Measurements from ENCODE around the gene ASF1A.
"Not testable (repeated sequence)": the region's sequence is repeated elsewhere in the genome, so short reads cannot be mapped to it uniquely, and the experiment has no call there.

Gene ASF1A

DNA sequence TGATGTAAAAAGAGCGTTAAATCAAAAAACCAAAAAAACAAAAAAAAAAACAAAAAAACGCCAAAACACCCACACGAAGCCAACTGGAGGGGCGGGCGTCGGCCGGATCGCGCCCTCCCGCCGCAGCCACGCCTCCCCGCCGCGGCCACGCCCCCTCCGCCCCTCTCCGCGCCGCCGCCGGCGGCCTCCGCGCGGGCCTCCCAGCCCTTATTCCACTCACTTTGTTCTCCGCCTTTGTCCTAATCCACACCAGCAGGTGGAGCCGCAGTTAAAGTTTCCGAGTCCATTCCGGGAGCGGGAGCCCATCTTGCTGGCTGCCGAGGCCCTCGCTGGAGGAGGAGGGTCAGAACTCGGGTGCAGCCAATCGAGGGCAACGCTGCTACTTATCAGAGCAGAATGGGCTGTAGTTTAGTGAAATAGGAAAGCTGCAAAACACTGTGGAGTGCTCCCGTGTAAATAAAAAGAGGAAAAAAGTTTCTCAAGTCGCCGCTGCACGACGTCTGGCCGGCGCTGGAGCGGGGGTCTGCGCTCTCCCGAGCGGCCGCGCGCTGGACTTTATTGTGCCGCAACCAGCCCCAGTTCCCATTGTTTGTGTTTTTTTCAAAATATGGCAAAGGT lies at the start of gene ASF1A:
ASF1A (plus strand) TSS at position 346 of the 618 bp plus-strand sequence; CDS start at position 608, 262 bp downstream.
- DNase-seq (ENCODE audit: low read depth), result peak; percentile 87

DNA sequence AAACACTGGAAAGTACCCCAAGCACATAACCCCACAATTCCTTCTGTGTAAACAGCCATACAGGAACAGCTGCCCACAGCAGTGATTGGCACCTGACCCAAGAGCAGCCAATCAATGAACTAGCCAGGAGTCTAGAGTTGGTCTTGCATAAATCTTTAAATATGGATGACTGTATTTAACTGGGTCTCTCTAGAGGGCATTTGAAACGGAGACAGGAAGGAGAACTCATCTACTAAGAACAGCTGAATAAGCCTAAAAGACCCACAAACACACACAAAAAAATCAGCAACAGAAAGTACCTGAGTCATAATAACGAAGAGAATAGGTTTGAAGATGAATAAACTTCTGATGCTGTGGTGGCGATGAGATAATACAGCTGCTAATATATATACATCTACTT lies 49.0 kb upstream of the ASF1A start:
- DNase-seq (ENCODE audit: low read depth), result no peak

DNA sequence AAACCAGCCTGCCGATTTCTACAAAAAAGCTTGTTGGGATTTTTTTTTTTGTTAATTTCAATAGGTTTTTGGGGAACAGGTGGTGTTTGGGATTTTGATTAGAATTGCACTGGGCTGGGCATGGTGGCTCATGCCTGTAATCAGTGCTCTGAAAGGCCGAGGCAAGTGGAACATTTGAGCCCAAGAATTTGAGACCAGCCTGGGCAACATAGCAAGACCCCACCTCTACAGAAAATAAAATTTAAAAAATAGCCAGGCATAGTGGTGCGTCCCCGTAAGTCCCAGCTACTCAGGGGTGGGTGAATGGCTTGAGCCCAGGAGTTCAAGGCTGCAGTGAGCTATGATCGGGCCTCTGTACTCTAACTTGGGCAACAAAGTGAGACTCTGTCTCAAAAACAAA lies 40.5 kb upstream of the ASF1A start:
- DNase-seq (ENCODE audit: low read depth), result no peak

DNA sequence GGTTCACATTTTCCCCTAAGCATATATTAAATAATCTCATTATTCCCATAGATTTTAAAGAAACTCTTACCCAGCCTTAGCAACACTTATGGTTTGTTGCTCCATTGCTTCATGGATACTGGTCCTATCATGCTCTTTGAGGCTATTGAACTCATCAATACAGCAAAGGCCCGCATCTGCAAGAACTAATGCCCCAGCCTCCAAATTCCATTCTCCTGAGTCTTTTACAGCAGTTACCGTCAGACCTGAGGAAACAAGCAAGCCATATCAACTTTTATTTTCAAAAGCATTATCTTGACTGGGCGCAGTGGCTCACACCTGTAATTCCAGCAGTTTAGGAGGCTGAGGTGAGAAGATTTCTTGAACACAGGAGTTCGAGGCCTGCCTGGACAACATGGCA lies 37.7 kb upstream of the ASF1A start:
- DNase-seq (ENCODE audit: low read depth), result no peak

- no peak for DNase-seq (ENCODE audit: low read depth)
These were observed 34.4 kb upstream of the ASF1A start for GRCh38 chr6:118859517-118860064.

GRCh38 chr6:118860363-118860762 lies 33.6 kb upstream of the ASF1A start:
- DNase-seq (ENCODE audit: low read depth), result no peak

DNA sequence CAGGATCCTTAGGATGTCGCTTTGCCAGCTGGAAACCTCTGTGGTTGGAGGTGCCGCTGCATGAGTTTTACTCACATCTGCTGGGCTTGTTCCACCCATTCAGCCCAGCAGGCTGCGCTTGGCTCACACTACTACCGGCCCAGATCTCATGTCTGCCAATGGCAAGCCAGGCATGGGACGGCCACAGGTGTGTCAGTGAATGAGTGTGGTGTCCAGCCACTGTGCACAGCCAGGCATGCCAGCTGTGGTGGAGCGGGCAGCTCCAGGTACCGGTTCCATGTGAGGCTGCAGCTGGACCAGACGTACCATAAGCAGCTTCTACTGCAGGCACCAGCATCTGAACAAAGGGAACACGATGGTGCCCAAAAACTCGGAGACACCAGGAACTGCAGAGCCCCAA lies 33.1 kb upstream of the ASF1A start:
- DNase-seq (ENCODE audit: low read depth), result no peak

DNA sequence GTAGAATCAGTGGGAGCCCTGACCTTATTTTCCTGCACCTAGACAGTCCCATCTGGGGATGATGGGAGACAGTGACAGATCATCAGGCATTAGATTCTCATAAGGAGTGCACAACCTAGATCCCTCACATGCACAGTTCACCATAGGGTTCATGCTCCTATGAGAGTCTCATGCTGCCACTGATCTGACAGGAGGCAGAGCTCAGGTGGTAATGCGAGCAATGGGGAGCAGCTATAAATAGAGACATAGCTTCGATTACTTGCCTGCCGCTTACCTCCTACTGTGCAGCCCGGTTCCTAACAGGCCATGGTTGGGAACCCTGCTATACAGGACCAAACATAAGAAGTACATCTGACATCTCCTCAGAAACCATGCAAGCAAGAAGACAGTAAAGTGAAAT lies 31.5 kb upstream of the ASF1A start:
- DNase-seq (ENCODE audit: low read depth), result no peak

DNA sequence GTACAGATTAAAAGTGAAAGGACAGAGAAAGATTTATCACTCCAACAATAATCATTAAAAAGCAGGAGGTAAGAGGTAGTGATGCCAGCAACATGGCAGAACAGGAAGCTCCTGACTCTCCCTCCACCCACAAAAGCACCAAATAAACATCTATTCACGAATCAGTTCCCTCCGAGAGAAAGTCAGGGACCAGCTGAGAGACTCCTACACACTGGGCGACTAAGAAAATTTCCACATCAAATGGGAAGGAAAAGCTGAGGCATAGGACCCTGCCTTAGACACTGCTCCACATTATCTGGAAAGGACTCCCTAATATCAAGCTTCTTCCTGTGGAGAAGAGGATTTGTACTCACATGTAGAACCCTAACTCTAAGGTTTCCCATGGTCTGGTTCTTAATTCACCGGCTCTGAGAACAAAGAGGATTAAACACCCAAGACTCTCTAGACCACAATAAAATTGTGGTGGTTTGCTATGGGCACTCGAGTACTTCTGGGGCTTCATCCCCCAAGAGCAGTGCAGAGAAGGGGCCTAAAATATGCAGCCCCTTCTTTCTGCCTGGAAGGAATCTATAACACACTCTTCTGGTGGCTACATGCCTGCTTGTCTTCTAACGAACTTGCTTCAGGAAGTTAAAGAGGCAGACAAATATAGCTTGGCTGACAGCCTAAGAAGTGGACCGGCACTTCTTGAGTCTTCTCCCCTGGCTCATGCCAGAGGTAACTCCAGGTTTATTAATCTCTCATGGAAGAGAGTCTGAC lies 29.4 kb upstream of the ASF1A start:
- DNase-seq (ENCODE audit: low read depth), result no peak

GRCh38 chr6:118865100-118865391 lies 28.9 kb upstream of the ASF1A start:
- no peak for DNase-seq (ENCODE audit: low read depth)

GRCh38 chr6:118867181-118867580 lies 26.8 kb upstream of the ASF1A start:
- no peak for DNase-seq (ENCODE audit: low read depth)

- not testable (repeated sequence) for DNase-seq (ENCODE audit: low read depth)
These were observed 25.1 kb upstream of the ASF1A start for GRCh38 chr6:118868901-118869300.

DNA sequence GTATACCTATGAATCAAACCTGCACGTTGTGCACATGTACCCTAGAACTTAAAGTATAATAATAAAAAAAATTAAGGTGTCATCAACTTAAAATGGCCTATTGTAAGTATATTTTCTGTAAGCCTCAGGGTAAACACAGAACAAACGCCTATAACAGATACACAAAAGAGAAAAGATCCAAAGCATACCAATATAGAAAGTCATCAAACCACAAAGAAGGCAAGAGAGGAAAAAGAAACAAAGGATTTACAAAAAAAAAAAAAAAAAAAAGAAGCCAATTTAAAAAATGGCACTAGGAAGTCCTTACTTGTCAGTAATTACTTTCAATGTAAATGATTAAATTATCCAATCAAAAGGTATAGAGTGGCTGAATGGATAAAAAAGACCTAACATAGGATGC lies 24.6 kb upstream of the ASF1A start:
- DNase-seq (ENCODE audit: low read depth), result no peak

- no peak for DNase-seq (ENCODE audit: low read depth)
These were observed 23.9 kb upstream of the ASF1A start for GRCh38 chr6:118869894-118870589.

DNA sequence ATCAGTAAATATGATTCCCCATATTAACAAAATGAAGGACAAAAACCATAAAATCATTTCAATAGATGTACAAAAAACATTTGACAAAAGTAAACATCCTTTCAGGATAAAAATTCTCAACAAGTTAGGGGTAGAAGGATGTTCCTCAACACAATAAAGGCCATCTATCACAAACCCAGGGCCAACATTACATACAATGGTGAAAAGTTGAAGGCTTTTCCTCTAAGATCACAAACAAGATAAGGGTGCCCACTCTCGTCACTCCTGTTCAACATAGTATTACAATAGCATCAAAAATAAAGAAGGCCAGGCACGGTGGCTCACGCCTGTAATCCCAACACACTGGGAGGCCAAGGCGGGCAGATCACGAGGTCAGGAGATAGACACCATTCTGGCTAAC lies 22.6 kb upstream of the ASF1A start:
- no peak for DNase-seq (ENCODE audit: low read depth)

GRCh38 chr6:118872318-118872717 lies 21.6 kb upstream of the ASF1A start:
- DNase-seq (ENCODE audit: low read depth), result no peak

GRCh38 chr6:118872726-118873125 lies 21.2 kb upstream of the ASF1A start:
- no peak for DNase-seq (ENCODE audit: low read depth)

- DNase-seq (ENCODE audit: low read depth), result no peak
These were observed 20.7 kb upstream of the ASF1A start for GRCh38 chr6:118873239-118873638.

DNA sequence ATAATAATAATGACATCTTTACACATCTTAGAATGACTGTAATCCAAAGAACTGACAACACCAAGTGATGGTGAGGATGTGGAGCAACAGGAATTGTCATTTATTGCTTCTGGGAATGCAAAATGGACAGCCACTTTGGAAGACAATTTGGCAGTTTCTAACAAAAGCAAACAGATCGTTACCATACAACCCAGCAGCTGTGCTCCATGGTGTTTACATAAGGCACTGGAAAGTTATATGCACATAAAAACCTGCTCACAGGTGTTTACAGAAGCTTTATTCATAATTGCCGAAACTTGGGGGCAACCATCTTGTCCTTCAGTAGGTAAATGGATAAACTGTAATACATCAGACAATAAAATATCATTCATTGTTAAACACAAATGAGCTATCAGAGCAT lies 18.3 kb upstream of the ASF1A start:
- DNase-seq (ENCODE audit: low read depth), result no peak

- DNase-seq (ENCODE audit: low read depth), result no peak
These were observed 17.8 kb upstream of the ASF1A start for GRCh38 chr6:118876198-118876597.

DNA sequence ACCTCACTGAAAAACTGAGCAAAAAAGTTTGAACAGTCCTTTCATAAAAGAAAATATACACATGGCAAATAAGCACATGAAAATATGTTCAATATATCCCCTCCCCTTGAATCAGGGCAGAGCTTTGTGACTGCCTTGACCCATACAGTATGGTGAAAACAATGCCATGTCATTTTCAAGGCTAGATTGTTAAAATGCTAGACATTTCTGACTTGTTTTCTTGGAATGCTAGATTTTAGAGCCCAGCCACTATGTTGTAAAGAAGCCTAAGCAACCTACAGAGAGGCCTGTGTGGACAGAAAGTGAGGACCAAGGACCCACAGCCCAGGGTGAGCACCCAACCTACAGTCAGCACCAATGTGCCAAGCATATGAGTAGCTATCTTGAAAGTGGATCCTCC lies 17.1 kb upstream of the ASF1A start:
- no peak for DNase-seq (ENCODE audit: low read depth)

DNA sequence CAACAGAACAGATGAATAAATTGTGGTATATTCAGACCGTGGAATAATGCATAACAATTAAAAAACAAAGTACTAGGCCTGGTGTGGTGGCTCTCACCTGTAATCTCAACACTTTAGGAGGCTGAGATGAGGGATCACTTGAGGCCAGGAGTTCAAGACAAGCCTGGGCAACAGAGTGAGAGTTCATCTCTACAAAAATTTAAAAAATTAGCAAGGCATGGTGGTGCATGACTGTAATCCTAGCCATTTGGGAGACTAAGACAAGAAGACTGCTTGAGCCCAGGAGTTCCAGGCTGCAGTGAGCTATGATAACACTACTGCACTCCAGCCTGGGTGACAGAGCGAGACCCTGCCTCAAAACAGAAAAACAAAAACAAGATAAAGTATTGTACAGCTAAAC lies 16.1 kb upstream of the ASF1A start:
- DNase-seq (ENCODE audit: low read depth), result no peak
